Esophagus muscularis mucosa (tissue), 4 donors: Measurements from ENCODE around the gene ZNF213. TPM values are rescaled to one million over a fixed set of nuclear protein-coding genes. Genes with fewer than 3 reads are reported as not detected.

Source experiments
- DNase-seq: peaks from one replicate; pipeline ENCODE4 v3.0.0-alpha.2; 2017; ENCODE audit errors: extremely low spot score
- H3K27ac ChIP-seq, 4 donors: fragments of 200-600 bp; sonication (generic); replicated peaks in 1 of 4; 1 replicate in 3 of 4; 2 replicates in 1 of 4; pipeline ENCODE4 v1.5.1; 2016 to 2019; ENCODE audit warnings: mild to moderate bottlenecking in 1 of 4
- H3K27me3 ChIP-seq, 4 donors: fragments of 200-600 bp; sonication (generic); one replicate each; pipeline versions ENCODE4 v1.5.1 to v1.6.0; 2016 to 2019
- H3K36me3 ChIP-seq, 4 donors: fragments of 200-600 bp; sonication (generic); one replicate each; pipeline ENCODE4 v1.5.1; 2016 to 2019
- H3K4me1 ChIP-seq, 4 donors: fragments of 200-600 bp; sonication (generic); one replicate each; pipeline ENCODE4 v1.5.1; 2016 to 2019
- H3K4me3 ChIP-seq, 4 donors: fragments of 200-600 bp; sonication (generic); 1 replicate in 2 of 4; 2 replicates in 2 of 4; pipeline ENCODE4 v1.5.1; 2016 to 2019; ENCODE audit warnings: mild to moderate bottlenecking in 4 of 4, moderate library complexity in 1 of 4
- H3K9me3 ChIP-seq, 4 donors: fragments of 200-600 bp; sonication (generic); 1 replicate in 3 of 4; 2 replicates in 1 of 4; pipeline ENCODE4 v1.5.1; 2016 to 2019
- CTCF ChIP-seq, 3 experiments: fragments of 200-600 bp in 2 of 3; fragments of 450-650 bp in 1 of 3; sonication (generic) in 2 of 3; IDR thresholded peaks; one replicate each; pipeline ENCODE4 v1.5.1; 2017 to 2019; ENCODE audit warnings: antibody characterized with exemption in 3 of 3, mild to moderate bottlenecking in 2 of 3, moderate library complexity in 1 of 3
- EP300 ChIP-seq: sonication (generic); formaldehyde crosslinking; IDR thresholded peaks from one replicate; pipeline ENCODE4 v1.6.1; 2017; ENCODE audit warnings: antibody characterized with exemption
- POLR2A ChIP-seq: fragments of 450-650 bp; IDR thresholded peaks from one replicate; pipeline ENCODE4 v1.6.1; 2017; ENCODE audit warnings: antibody characterized with exemption, moderate library complexity, mild to moderate bottlenecking, low read depth
- POLR2AphosphoS5 ChIP-seq, 2 donors: sonication (generic); formaldehyde crosslinking; IDR thresholded peaks; one replicate each; pipeline ENCODE4 v1.6.1; 2017; ENCODE audit warnings: antibody characterized with exemption in 2 of 2
- WGBS: methylation state at CpG from one replicate; pipeline ENCODE4 v1.1.5; 2018; 5-methylcytosine and 5-hydroxymethylcytosine counted together
- intact Hi-C: fragments of 100-400 bp; cut with DNase I; formaldehyde crosslinking; loops from one replicate; pipeline ENCODE4 v1.15.1; 2023
- total RNA-seq, 4 donors: library from RNA; depleted of rRNA; stranded (reverse); fragments of >200 nt; gene quantifications; one replicate each; pipeline versions ENCODE4 v1.1.0 to v1.2.1, GENCODE V29; 2016

The ZNF213 gene
- total RNA-seq, 4 donors from 2014 or later, result 8.4 to 18.3 (median 13.5) TPM

GRCh38 chr16:3182608-3183444 is 48.0 kb downstream of the ZNF213 start:
- Histone ChIP-seq H3K9me3 (no peaks in the 10 kb centered on the region), H3K27me3 (peaks cover 11 to 100% (median 70%) of the 10 kb centered on the region in 4 donors), H3K36me3 (no peaks in the 10 kb centered on the region), H3K4me3 (peak overlapping the region in 3 of 4 donors; percentile 6 to 32 (median 32)), H3K27ac (no peak overlapping the region), H3K4me1 (peaks cover 10 to 16% (median 14%) of the 10 kb centered on the region in 4 donors)
- no peak for TF ChIP-seq EP300
- TF ChIP-seq CTCF (IDR thresholded peaks at IDR 0.05), result peak in 1 of 3 experiments; percentile 24
- no peak for TF ChIP-seq POLR2AphosphoS5 (IDR thresholded peaks at IDR 0.05)
- TF ChIP-seq POLR2A, result no peak
- intact Hi-C loops, result no loop called here
- DNase-seq, result no peak
- 1% methylated on average over 40 of the region's 72 CpGs for WGBS

- H3K27me3 ChIP-seq, result peaks cover 11 to 100% (median 74%) of the 10 kb centered on the region in 4 donors
These were observed 48.8 kb downstream of the ZNF213 start for GRCh38 chr16:3183445-3184139.

GRCh38 chr16:3186946-3187690 is 52.3 kb downstream of the ZNF213 start:
- Histone ChIP-seq H3K27me3 (peaks cover 16 to 100% (median 82%) of the 10 kb centered on the region in 4 donors), H3K4me1 (peaks cover 20 to 51% (median 35%) of the 10 kb centered on the region in 4 donors), H3K27ac (no peak overlapping the region), H3K4me3 (no peak overlapping the region), H3K36me3 (no peaks in the 10 kb centered on the region), H3K9me3 (no peaks in the 10 kb centered on the region)
- TF ChIP-seq EP300, result no peak
- no peak for TF ChIP-seq POLR2A
- no peak for TF ChIP-seq POLR2AphosphoS5 (IDR thresholded peaks at IDR 0.05)
- TF ChIP-seq CTCF (IDR thresholded peaks at IDR 0.05), result no peak
- intact Hi-C loops, result no loop called here
- 85% methylated on average over 22 of the region's 23 CpGs for WGBS
- no peak for DNase-seq

More at GRCh38 chr16:3183445-3184139, 48.8 kb downstream of the ZNF213 start:
- Histone ChIP-seq H3K27ac (no peak overlapping the region), H3K4me3 (peak overlapping the region in 2 of 4 donors; percentile 32), H3K36me3 (no peaks in the 10 kb centered on the region), H3K4me1 (peaks cover 10 to 22% (median 20%) of the 10 kb centered on the region in 4 donors), H3K9me3 (no peaks in the 10 kb centered on the region)
- intact Hi-C loops, result no loop called here
- DNase-seq, result no peak
- TF ChIP-seq POLR2AphosphoS5 (IDR thresholded peaks at IDR 0.05) (no peak), POLR2A (no peak), CTCF (IDR thresholded peaks at IDR 0.05) (no peak), EP300 (no peak)
- WGBS, result 4% methylated on average over 28 of the region's 42 CpGs

GRCh38 chr16:3187798-3188674 is 53.2 kb downstream of the ZNF213 start, which contains the start of gene OR1F1:
Gene OR1F1 (plus strand): TSS chr16:3188204.
- TF ChIP-seq EP300 (no peak), POLR2AphosphoS5 (IDR thresholded peaks at IDR 0.05) (no peak), POLR2A (no peak), CTCF (IDR thresholded peaks at IDR 0.05) (no peak)
- Histone ChIP-seq H3K4me1 (peaks cover 16 to 43% (median 28%) of the 10 kb centered on the region in 4 donors), H3K4me3 (peak within 1 kb of the TSS in 3 of 4 donors; percentile 1 to 12 (median 7)), H3K9me3 (no peaks in the 10 kb centered on the region), H3K27me3 (peaks cover 12 to 100% (median 82%) of the 10 kb centered on the region in 4 donors), H3K27ac (no peak within 1 kb of the TSS), H3K36me3 (no peaks in the 10 kb centered on the region)
- DNase-seq, result no peak
- WGBS, result 1% methylated on average over 51 of the region's 51 CpGs
- intact Hi-C loops, result no loop called here
